ENCODE data around the gene BANF2.

DNA sequence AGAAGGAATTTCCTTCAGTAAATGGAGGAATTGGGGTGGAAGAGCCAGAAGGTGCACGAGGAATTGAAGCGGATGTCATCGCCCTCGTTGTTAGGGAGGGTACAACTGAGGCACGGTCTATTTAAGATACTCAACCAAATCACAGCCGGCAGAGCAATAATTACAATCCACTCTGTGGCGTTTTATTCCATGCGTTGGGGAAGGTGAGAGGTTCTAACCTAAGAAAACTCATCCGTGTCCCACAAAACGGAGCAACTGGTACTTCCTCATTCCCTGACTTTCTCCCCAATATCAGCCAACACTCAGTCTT is 16.9 kb upstream of the BANF2 start:
- TF ChIP-seq, protein P1, sequence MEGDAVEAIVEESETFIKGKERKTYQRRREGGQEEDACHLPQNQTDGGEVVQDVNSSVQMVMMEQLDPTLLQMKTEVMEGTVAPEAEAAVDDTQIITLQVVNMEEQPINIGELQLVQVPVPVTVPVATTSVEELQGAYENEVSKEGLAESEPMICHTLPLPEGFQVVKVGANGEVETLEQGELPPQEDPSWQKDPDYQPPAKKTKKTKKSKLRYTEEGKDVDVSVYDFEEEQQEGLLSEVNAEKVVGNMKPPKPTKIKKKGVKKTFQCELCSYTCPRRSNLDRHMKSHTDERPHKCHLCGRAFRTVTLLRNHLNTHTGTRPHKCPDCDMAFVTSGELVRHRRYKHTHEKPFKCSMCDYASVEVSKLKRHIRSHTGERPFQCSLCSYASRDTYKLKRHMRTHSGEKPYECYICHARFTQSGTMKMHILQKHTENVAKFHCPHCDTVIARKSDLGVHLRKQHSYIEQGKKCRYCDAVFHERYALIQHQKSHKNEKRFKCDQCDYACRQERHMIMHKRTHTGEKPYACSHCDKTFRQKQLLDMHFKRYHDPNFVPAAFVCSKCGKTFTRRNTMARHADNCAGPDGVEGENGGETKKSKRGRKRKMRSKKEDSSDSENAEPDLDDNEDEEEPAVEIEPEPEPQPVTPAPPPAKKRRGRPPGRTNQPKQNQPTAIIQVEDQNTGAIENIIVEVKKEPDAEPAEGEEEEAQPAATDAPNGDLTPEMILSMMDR (IDR thresholded peaks at IDR 0.05), result no peak
- TF ChIP-seq RXRA (IDR thresholded peaks at IDR 0.05; ENCODE audit: borderline replicate concordance, low read depth) (no peak), FOXM1 (IDR thresholded peaks at IDR 0.05; ENCODE audit: low read depth) (no peak)
